HG03558 (cell line): ENCODE data around the gene HAUS6.
"Not testable (repeated sequence)": the region's sequence is repeated elsewhere in the genome, so short reads cannot be mapped to it uniquely, and the experiment has no call there.

ENCODE experiments used
- ATAC-seq: cut with Tn5 transposase; IDR thresholded peaks from one replicate; pipeline ENCODE4 v1.9.1; 2021; ENCODE audit warnings: moderate number of reproducible peaks; ENCODE audit not compliant: unreplicated experiment; ENCODE audit errors: extremely low read depth

HAUS6 gene

GRCh38 chr9:19048966-19049916, 53.5 kb downstream of the HAUS6 start, which contains the start of gene RRAGA:
Gene RRAGA (plus strand): TSS chr9:19049427. CDS start chr9:19049660, 233 bp downstream.
- ATAC-seq = peak; percentile 92

- no peak for ATAC-seq
Observed at GRCh38 chr9:19036611-19037010, 66.1 kb downstream of the HAUS6 start.

GRCh38 chr9:19033015-19033414, 69.7 kb downstream of the HAUS6 start, which contains the start of gene SAXO1:
Gene SAXO1 (minus strand): TSS chr9:19033209. CDS start chr9:19032908, 301 bp downstream.
- no peak for ATAC-seq

- ATAC-seq = no peak
Observed at GRCh38 chr9:19032406-19032805, 70.3 kb downstream of the HAUS6 start.

- ATAC-seq = peak; percentile 70
Observed at GRCh38 chr9:19030899-19031298, 71.8 kb downstream of the HAUS6 start.

- ATAC-seq = no peak
Observed at GRCh38 chr9:19028835-19029451, 73.8 kb downstream of the HAUS6 start.

- no peak for ATAC-seq
Observed at GRCh38 chr9:19027825-19028224, 74.9 kb downstream of the HAUS6 start.

- no peak for ATAC-seq
Observed at GRCh38 chr9:19026375-19026774, 76.3 kb downstream of the HAUS6 start.

- no peak for ATAC-seq
Observed at GRCh38 chr9:19023078-19023477, 79.6 kb downstream of the HAUS6 start.

- no peak for ATAC-seq
Observed at GRCh38 chr9:19022206-19022605, 80.5 kb downstream of the HAUS6 start.

- ATAC-seq = not testable (repeated sequence)
Observed at GRCh38 chr9:19021649-19022048, 81.1 kb downstream of the HAUS6 start.

GRCh38 chr9:19020886-19021455, 81.7 kb downstream of the HAUS6 start:
- ATAC-seq = no peak

- no peak for ATAC-seq
Observed at GRCh38 chr9:19018201-19018600, 84.5 kb downstream of the HAUS6 start.

- no peak for ATAC-seq
Observed at GRCh38 chr9:19009391-19009965, 93.2 kb downstream of the HAUS6 start.
